ENCODE measurements around the gene GABRA5.
"Not testable (repeated sequence)": the region's sequence is repeated elsewhere in the genome, so short reads cannot be mapped to it uniquely, and the experiment has no call there.

Gene GABRA5

GRCh38 chr15:26866298-26867199 is at the start of gene GABRA5:
Gene GABRA5, plus strand, starts transcription at chr15:26867062. Its CDS starts 2,187 bp downstream, at chr15:26869249.
- DNase-seq = no peak

- not testable (repeated sequence) for DNase-seq
These were observed 35.7 kb upstream of the GABRA5 start for GRCh38 chr15:26831191-26831590.

- no peak for DNase-seq
These were observed 34.9 kb upstream of the GABRA5 start for GRCh38 chr15:26831951-26832350.

- DNase-seq = no peak
These were observed 28.0 kb upstream of the GABRA5 start for GRCh38 chr15:26838742-26839460.

- DNase-seq = no peak
These were observed 25.3 kb upstream of the GABRA5 start for GRCh38 chr15:26841514-26841913.

GRCh38 chr15:26841941-26842340 is 24.9 kb upstream of the GABRA5 start:
- DNase-seq = no peak

GRCh38 chr15:26842391-26842790 is 24.5 kb upstream of the GABRA5 start:
- DNase-seq = no peak

GRCh38 chr15:26844901-26845300 is 22.0 kb upstream of the GABRA5 start:
- no peak for DNase-seq

- DNase-seq = no peak
These were observed 18.4 kb upstream of the GABRA5 start for GRCh38 chr15:26848498-26848897.

GRCh38 chr15:26850161-26850560 is 16.7 kb upstream of the GABRA5 start:
- no peak for DNase-seq

- no peak for DNase-seq
These were observed 13.9 kb upstream of the GABRA5 start for GRCh38 chr15:26852980-26853379.

GRCh38 chr15:26854435-26854834 is 12.4 kb upstream of the GABRA5 start:
- no peak for DNase-seq

GRCh38 chr15:26864664-26865191 is 2.1 kb upstream of the GABRA5 start:
- DNase-seq = peak in 1 of 2 experiments; percentile 0

GRCh38 chr15:26867200-26868007 is 542 bp downstream of the GABRA5 start:
- no peak for DNase-seq

- DNase-seq = no peak
These were observed 1.3 kb downstream of the GABRA5 start for GRCh38 chr15:26868029-26868685.

- DNase-seq = no peak
These were observed 2.8 kb downstream of the GABRA5 start for GRCh38 chr15:26869628-26870027.

GRCh38 chr15:26870346-26870745 is 3.5 kb downstream of the GABRA5 start:
- DNase-seq = no peak

- DNase-seq = no peak
These were observed 5.3 kb downstream of the GABRA5 start for GRCh38 chr15:26872206-26872605.

GRCh38 chr15:26873846-26874245 is 7.0 kb downstream of the GABRA5 start:
- DNase-seq = no peak

GRCh38 chr15:26874774-26875475 is 8.1 kb downstream of the GABRA5 start:
- DNase-seq = no peak

GRCh38 chr15:26875476-26875850 is 8.6 kb downstream of the GABRA5 start:
- DNase-seq = no peak

GRCh38 chr15:26877831-26878230 is 11.0 kb downstream of the GABRA5 start:
- DNase-seq = no peak
